Activated naive CD4-positive, alpha-beta T cell treated with anti-CD3 and anti-CD28 coated beads, Interleukin-2, amount 50 U/mL, for 24 hours (primary cell): ENCODE measurements around the gene RASD2.

Experiments used
- H3K27ac Mint-ChIP-seq: one replicate; pipeline ENCODE4 v1.8.0; 2021; ENCODE audit warnings: mild to moderate bottlenecking, mixed read lengths
- H3K27me3 Mint-ChIP-seq: one replicate; pipeline ENCODE4 v1.8.0; 2021; ENCODE audit warnings: mixed read lengths
- H3K36me3 Mint-ChIP-seq: one replicate; pipeline ENCODE4 v1.8.0; 2021; ENCODE audit warnings: mixed read lengths
- H3K4me1 Mint-ChIP-seq: one replicate; pipeline ENCODE4 v1.8.0; 2021; ENCODE audit warnings: mixed read lengths
- H3K4me3 Mint-ChIP-seq: one replicate; pipeline ENCODE4 v1.8.0; 2021; ENCODE audit warnings: mild to moderate bottlenecking, mixed read lengths
- H3K9me3 Mint-ChIP-seq: one replicate; pipeline ENCODE4 v1.8.0; 2021; ENCODE audit warnings: mixed read lengths

The RASD2 gene

DNA sequence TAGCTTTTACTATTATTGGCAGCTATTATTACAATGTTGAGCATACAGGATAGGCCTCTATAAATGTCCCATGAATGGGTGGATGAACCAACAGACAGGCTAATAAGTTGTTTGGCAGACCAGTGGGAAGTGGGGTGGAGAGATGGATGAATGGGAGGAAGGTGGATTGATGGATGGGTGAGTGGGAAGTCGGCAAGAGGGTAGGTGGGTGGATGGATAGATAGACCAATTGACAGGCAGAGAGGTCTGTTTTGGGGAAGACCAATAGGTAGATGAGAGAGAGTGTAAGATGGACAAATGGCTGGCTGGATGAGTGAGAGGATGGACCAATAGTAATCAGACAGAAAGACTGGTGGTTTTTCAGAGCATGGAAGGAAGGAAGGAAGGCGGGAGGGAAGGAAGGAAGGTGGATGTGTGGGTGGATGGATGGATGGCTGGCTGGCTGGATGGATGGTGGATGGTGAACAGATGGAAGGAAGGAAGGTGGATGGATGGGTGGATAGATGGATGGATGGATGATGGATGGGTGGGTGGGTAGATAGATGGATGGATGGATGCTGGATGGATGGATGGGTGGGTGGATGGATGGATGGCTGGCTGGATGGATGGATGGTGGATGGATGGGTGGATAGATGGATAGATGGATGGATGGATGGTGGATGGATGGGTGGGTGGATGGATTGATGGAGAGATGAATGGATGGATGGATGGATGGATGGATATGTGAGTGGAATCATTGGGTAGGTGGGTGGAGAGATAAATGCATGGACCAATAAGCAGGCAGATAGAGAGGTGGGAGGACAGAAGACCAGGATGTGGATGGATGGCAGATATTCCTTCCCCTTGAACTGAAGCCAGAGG is 37.4 kb downstream of the RASD2 start:
- Mint-ChIP-seq H3K4me3 (no peak overlapping the region), H3K27ac (no peak overlapping the region), H3K36me3 (no peaks in the 10 kb centered on the region), H3K4me1 (no peaks in the 10 kb centered on the region), H3K9me3 (no peaks in the 10 kb centered on the region), H3K27me3 (peaks cover under 1% of the 10 kb centered on the region)

DNA sequence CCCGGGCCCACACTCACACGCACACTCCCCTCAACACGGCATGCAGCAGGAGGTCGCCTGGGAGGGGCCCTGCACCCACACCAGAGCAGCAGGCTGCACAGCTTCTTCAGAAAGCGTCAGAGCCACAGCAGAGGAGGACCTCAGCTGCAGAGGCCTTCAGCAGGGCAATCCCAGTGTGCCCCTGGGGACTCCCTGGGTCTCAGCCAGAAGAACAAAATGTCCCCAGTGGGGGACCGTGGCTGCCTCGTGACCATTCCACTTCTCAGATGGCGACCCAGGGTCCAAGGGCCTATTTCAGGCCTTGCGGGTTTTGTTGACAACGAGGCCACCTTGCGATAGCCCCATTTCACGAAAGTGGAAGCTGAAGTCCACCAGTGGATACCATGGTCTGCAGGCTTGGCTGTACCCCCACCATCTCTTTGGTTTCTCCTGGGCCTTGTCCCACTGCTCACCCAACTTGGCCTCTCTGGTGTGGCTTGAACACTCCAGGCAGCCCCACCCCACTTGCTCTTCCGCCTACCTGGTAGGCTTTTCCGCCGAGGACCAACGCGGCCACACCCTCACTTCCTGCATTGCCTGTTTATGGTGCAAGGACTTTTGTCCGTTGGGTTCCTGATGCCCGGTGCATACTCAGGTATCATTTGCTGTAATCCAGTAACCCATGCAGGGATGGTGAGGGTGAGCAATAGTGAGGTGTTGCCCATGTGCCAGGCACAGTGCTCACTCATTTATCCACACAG is 38.4 kb downstream of the RASD2 start:
- no peaks in the 10 kb centered on the region for H3K4me1 Mint-ChIP-seq
- H3K27ac Mint-ChIP-seq: no peak overlapping the region
- H3K4me3 Mint-ChIP-seq: no peak overlapping the region
- H3K27me3 Mint-ChIP-seq: peaks cover 1% of the 10 kb centered on the region
- no peaks in the 10 kb centered on the region for H3K36me3 Mint-ChIP-seq
- no peaks in the 10 kb centered on the region for H3K9me3 Mint-ChIP-seq

DNA sequence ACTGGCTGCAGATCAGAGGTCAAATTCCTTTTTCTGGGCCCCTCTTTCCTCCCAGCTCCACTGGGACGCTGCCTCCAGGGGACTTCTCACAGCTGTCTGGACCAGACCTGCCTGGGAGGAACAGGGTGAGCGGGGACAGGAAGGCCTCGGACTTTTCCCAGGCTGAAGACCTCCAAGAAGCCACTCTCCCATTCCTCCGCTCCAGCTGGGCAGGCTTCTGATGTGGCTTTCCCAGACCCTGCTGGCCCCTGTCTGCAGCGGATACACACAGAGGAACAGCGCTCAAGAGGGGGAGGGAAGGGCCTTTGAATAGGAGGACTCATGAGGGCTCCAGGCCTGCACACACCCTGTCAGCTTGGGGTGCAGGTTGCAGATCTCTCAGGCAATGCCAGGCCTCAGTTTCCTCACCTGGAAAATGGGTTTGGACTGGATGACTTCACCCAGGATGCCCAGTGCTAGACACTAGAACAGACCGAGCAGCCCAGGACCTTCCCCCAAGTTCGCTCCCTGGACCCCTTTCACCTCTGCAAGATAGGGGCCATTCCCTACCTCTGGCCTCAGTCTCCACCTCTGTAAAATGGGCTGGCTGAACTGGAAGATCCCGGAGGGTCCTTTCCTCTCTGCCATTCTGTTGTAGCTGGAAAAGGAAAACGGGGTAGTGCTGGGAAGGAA is 39.9 kb downstream of the RASD2 start:
- H3K27me3 Mint-ChIP-seq: peaks cover 1% of the 10 kb centered on the region
- H3K4me1 Mint-ChIP-seq: no peaks in the 10 kb centered on the region
- no peak overlapping the region for H3K4me3 Mint-ChIP-seq
- H3K9me3 Mint-ChIP-seq: no peaks in the 10 kb centered on the region
- no peaks in the 10 kb centered on the region for H3K36me3 Mint-ChIP-seq
- H3K27ac Mint-ChIP-seq: no peak overlapping the region

DNA sequence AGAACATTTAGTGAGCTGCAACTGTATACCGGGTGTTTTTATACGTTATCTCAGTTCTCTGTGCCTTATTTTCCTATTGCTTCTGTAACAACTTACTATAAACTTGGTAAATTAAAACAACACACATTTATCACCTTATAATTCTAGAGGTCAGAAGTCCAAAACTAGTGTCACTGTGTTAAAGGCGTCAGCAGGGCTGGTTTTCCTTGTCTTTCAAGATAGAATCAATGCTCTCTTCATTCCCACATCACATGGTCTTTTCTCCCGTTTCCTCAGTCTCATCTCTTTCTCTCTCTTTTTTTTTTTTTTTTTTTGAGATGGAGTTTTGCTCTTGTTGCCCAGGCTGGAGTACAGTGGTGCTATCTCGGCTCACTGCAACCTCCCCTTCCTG is 40.4 kb downstream of the RASD2 start:
- Mint-ChIP-seq H3K27me3 (peaks cover 1% of the 10 kb centered on the region), H3K4me3 (no peak overlapping the region), H3K36me3 (no peaks in the 10 kb centered on the region), H3K27ac (no peak overlapping the region), H3K9me3 (no peaks in the 10 kb centered on the region), H3K4me1 (no peaks in the 10 kb centered on the region)

DNA sequence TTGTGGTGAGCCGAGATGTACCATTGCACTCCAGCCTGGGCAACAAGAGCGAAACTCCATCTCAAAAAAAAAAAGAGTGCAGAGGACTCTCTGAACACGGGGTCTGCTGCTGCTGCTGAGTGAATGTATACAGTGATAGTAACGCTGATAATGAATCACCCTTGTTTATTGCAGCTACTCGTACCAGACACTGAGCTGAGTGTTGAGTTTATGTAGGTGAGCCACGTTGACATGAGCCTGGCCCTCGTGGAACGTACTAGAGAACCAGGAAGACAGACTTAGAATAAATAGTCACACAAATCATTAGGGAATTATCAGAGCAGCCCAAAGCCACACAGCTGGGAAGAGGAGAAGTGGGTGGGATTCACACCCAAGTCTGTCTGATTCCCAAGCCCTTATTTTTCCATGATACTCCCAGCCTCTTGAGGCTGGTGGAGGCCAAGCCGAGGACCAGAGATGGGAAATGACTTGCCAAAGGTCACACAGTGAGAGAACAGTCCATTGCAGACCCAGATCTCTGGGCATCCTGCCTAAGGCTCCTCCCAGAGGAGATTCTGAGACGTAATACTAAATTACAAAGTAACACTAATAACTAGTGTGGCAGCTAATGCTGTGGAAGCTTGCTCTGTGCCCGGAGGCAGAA is 41.7 kb downstream of the RASD2 start:
- Mint-ChIP-seq H3K4me3 (no peak overlapping the region), H3K4me1 (no peaks in the 10 kb centered on the region), H3K27ac (no peak overlapping the region), H3K36me3 (no peaks in the 10 kb centered on the region), H3K9me3 (no peaks in the 10 kb centered on the region), H3K27me3 (peaks cover 1% of the 10 kb centered on the region)

DNA sequence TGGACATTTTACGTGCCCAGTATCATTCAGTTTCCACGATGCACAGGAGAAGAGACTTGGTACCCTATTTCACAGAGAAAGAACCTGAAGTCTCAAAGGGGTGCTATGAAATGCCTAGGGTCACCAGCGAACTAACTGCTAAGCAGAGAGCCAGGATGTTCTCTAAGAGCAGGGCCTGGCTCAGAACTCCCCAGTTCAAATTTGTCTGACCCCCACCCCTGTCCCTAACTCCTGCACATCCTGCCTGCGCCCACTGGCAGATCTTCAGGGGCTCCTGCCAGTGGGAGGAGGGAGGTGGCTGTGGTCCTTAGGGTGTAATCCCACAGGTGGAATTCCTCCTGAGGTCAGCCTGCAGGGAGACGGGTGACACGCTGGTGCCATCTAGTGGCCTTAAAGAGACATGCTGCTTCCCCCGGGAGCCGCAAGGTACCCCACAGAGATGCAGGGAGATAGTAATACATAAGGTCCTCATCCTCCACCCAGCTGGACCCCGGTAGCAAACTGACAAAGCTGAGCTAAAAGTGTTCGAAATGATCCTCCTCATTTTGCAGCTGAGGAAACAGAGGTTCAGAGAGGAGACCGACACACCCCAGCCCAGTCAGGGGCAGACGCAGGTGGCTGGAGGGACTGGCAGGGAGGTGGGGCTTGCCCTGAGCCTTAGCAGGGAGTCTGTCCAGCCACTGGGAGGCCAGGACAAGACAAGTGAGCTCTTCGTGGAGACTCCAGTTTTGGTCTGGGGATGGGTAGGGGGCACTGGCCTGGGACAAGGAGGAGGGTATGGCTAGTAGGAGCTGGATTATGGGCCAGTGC is 42.4 kb downstream of the RASD2 start:
- H3K4me3 Mint-ChIP-seq: no peak overlapping the region
- H3K4me1 Mint-ChIP-seq: no peaks in the 10 kb centered on the region
- peaks cover 1% of the 10 kb centered on the region for H3K27me3 Mint-ChIP-seq
- no peak overlapping the region for H3K27ac Mint-ChIP-seq
- H3K36me3 Mint-ChIP-seq: no peaks in the 10 kb centered on the region
- no peaks in the 10 kb centered on the region for H3K9me3 Mint-ChIP-seq

DNA sequence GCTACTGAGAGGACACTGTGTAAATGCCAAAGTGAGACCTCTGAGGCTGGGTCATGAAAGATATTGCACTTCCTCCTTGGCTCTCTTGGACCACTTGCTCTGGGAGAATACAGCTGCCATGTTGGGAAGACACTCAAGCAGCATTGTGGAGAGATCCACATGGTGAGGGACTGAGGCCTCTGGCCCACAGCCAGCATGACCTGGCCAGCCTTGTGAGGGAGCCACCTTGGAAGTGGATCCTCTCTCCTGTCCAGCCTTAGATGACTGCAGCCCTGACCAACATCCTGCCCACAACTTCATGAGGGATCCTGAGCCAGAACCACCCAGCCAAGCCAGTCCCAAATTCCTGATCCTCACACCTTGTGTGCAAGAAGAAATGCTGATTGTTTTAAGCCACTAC is 46.1 kb downstream of the RASD2 start:
- no peak overlapping the region for H3K4me3 Mint-ChIP-seq
- no peaks in the 10 kb centered on the region for H3K9me3 Mint-ChIP-seq
- no peaks in the 10 kb centered on the region for H3K36me3 Mint-ChIP-seq
- peaks cover 1% of the 10 kb centered on the region for H3K27me3 Mint-ChIP-seq
- no peaks in the 10 kb centered on the region for H3K4me1 Mint-ChIP-seq
- H3K27ac Mint-ChIP-seq: no peak overlapping the region

DNA sequence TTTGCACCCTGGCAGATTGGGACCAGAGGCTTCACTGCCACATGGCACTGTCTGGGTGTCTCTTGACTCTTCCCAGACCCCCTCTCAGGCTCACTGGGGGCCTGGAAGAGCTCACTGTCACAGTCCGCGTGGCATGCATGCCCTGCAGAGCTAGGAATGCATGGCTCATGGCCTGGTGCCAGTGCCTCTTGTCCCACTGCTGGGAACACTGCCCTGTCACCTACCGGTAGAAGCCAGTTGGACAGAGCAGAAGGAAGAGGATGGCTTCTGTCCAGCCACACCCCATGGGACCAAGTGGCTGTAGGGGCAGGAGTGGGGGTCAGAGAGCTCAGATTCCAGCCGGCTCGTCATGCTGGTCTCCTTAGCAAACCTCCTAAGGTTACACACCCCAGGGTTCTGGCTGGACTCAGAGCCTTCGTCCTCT is 46.8 kb downstream of the RASD2 start:
- Mint-ChIP-seq H3K9me3 (no peaks in the 10 kb centered on the region), H3K4me3 (no peak overlapping the region), H3K4me1 (no peaks in the 10 kb centered on the region), H3K36me3 (no peaks in the 10 kb centered on the region), H3K27ac (no peak overlapping the region), H3K27me3 (peaks cover 1% of the 10 kb centered on the region)

DNA sequence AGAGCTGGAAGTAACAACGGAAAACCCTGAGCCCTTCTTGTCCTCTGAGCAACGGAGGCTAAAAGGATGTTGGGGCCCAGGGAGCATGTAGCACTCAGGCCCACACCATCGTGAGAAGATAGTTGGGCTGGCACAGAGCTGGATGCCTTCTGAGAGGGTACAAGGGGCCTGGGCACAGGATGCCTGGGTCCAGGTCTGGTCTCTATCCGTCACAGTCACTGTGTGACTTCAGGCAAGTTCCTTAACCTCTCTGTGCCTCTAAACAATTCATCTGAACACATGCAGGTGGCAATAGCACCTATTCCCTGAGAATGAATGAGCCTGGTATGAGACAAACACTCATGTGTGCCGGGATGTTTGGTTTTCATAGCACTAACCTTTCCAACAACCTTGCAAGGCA is 47.3 kb downstream of the RASD2 start:
- Mint-ChIP-seq H3K36me3 (no peaks in the 10 kb centered on the region), H3K4me1 (no peaks in the 10 kb centered on the region), H3K4me3 (no peak overlapping the region), H3K9me3 (no peaks in the 10 kb centered on the region), H3K27me3 (peaks cover 1% of the 10 kb centered on the region), H3K27ac (no peak overlapping the region)

DNA sequence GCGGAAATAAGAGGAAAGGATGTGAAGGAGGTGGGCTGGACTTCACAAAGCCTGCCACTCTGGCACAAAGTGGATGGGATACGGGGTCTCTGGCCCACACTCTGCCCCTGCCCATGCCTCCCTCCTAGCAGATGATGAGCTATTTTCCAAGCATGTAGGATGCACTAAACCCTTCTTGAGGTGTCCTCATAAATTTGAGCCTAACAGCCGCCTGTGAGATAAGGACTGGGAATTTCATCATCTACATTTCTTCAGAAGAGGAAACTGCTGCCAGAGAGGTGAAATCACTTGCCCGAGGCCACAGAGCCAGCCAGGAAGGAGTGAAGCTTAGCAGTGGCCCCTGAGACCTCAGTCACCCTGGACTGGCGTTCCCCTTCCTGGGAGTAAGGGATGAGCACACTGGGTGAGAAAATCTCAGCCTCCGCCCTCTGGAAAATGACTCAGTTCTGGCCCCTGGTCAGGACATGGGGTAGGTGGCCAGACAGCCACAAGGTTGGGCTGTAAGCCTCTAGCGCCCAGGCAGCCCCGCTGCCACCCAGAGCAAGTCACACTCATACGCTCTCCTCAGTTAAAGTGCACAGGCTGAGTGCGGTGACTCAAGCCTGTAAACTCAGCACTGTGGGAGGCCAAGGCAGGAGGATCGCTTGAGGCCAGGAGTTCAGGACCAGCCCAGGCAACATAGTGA is 48.6 kb downstream of the RASD2 start:
- H3K4me3 Mint-ChIP-seq: no peak overlapping the region
- H3K36me3 Mint-ChIP-seq: no peaks in the 10 kb centered on the region
- no peaks in the 10 kb centered on the region for H3K27me3 Mint-ChIP-seq
- H3K27ac Mint-ChIP-seq: no peak overlapping the region
- no peaks in the 10 kb centered on the region for H3K9me3 Mint-ChIP-seq
- H3K4me1 Mint-ChIP-seq: no peaks in the 10 kb centered on the region

DNA sequence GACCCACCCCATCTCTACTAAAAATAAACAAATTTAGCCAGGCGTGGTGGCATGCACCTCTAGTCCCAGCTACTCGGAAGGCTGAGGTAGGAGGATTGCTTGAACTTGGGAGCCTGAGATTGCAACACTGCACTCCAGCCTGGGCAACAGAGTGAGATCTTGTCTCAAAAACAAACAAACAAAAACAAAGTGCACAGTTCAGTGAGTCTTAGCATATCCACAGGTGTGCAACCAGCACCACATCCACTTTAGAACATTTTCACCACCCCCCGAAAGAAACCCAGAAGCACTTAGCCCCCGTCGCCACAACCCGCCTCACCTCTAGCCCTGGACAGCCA is 49.1 kb downstream of the RASD2 start:
- no peak overlapping the region for H3K4me3 Mint-ChIP-seq
- H3K9me3 Mint-ChIP-seq: no peaks in the 10 kb centered on the region
- no peak overlapping the region for H3K27ac Mint-ChIP-seq
- H3K36me3 Mint-ChIP-seq: no peaks in the 10 kb centered on the region
- no peaks in the 10 kb centered on the region for H3K27me3 Mint-ChIP-seq
- no peaks in the 10 kb centered on the region for H3K4me1 Mint-ChIP-seq

DNA sequence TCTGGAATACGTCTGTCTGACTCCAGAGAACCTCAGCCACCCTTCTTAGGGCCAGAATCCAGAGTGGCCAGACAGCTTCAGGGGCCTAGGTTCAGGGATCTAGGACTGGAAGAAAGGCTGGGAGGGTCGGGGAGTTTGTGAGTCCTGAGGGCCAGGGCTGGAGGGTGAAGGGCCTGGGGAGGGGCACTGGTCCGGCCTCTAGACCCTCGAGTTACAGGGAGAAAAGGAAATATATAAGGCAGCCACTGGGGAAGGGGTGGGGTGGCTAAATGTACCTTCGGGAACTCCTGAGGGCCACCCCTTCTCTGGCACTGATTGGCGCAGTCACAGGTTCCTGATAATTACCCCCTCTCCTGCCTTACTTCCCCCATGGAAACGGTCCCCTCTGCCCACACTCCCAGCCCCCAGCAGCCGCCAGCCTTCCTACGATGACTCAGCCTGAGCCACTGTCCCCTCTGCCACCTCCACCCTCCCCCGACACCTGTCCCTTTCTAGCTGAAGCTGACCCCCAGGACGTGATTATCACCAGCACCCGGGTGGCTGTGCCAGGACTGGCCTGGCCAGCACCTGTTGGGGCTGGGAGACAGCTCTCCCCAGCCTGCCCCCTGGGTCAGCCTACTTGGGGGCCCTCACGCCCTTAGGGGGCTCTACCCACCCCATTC is 50.1 kb downstream of the RASD2 start:
- Mint-ChIP-seq H3K4me3 (no peak overlapping the region), H3K27me3 (no peaks in the 10 kb centered on the region), H3K36me3 (no peaks in the 10 kb centered on the region), H3K9me3 (no peaks in the 10 kb centered on the region), H3K4me1 (no peaks in the 10 kb centered on the region), H3K27ac (no peak overlapping the region)

DNA sequence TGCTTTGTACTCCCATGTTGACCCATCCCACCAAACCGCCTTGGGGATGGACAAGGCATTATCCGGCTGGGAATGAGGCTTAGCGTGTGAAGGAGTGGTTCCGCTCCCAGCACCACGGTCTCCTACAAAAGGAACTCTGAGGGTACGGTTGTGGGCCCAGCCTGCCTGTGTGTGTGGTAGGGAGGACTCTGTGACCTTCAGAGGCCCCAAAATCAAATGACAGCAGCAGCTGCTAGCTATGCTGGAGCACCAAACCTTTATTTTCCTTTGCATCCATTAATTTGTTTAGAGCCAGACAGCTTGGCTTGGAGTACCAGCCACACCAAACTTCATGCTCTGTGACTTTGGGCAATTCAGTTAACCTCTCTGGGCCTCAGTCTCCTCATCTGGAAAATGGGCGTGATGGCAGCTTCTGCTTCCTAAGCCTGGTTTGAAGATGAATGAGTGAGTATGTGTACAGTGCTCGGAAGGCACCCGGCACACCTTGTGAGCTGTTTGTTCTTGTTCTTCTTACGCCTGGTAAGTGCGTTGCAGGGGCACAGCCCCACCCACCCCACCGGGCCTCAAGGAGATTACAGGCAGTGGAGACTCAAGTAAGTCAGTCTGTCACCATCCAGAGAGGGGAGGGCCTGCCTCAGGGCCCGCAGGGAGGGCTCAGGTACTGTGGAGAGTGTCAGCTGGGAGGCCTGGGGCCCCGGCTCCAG is 51.2 kb downstream of the RASD2 start:
- Mint-ChIP-seq H3K27me3 (no peaks in the 10 kb centered on the region), H3K4me3 (no peak overlapping the region), H3K27ac (no peak overlapping the region), H3K4me1 (no peaks in the 10 kb centered on the region), H3K9me3 (no peaks in the 10 kb centered on the region), H3K36me3 (no peaks in the 10 kb centered on the region)
